ENCODE data around the gene TMPRSS11D. TPM values are rescaled to one million over a fixed set of nuclear protein-coding genes. Genes with fewer than 3 reads are reported as not detected.

The TMPRSS11D gene
- total RNA-seq, 2 donors from 2014 or later: not detected

- intact Hi-C loops (cut with DNase I): no loop called here
- no peaks in the 10 kb centered on the region for H3K4me1 ChIP-seq
- H3K27ac ChIP-seq: no peak overlapping the region
- H3K9me3 ChIP-seq: no peaks in the 10 kb centered on the region
- no peaks in the 10 kb centered on the region for H3K36me3 ChIP-seq
- H3K4me3 ChIP-seq: no peak overlapping the region
- no peak overlapping the region for H3K9ac ChIP-seq (ENCODE audit: low read depth in 2 of 2, low read length in 2 of 2)
- no peak for DNase-seq
- TF ChIP-seq CTCF (IDR thresholded peaks at IDR 0.05): no peak
- H3K27me3 ChIP-seq: no peaks in the 10 kb centered on the region
Measured at GRCh38 chr4:67926485-67926884, 42.7 kb upstream of the TMPRSS11D start.

- no peaks in the 10 kb centered on the region for H3K9me3 ChIP-seq
- H3K27ac ChIP-seq: no peak overlapping the region
- H3K9ac ChIP-seq (ENCODE audit: low read depth in 2 of 2, low read length in 2 of 2): no peak overlapping the region
- TF ChIP-seq CTCF (IDR thresholded peaks at IDR 0.05): no peak
- no peak overlapping the region for H3K4me3 ChIP-seq
- no peak for DNase-seq
- no peaks in the 10 kb centered on the region for H3K4me1 ChIP-seq
- no peaks in the 10 kb centered on the region for H3K36me3 ChIP-seq
- H3K27me3 ChIP-seq: no peaks in the 10 kb centered on the region
- intact Hi-C loops (cut with DNase I): no loop called here
Measured at GRCh38 chr4:67922697-67923096, 38.9 kb upstream of the TMPRSS11D start.

- intact Hi-C loops (cut with DNase I): loop anchor here (10.0 kb wide), 1 partner anchor 374 kb away; the partner anchor contains the start of gene CENPC
- no peak overlapping the region for H3K9ac ChIP-seq (ENCODE audit: low read depth in 2 of 2, low read length in 2 of 2)
Measured at GRCh38 chr4:67918428-67918827, 34.6 kb upstream of the TMPRSS11D start.

GRCh38 chr4:67915400-67915966 lies 31.7 kb upstream of the TMPRSS11D start:
- Histone ChIP-seq H3K9ac (ENCODE audit: low read depth in 2 of 2, low read length in 2 of 2) (no peak overlapping the region), H3K27ac (no peak overlapping the region), H3K36me3 (no peaks in the 10 kb centered on the region), H3K4me3 (no peak overlapping the region), H3K9me3 (no peaks in the 10 kb centered on the region), H3K27me3 (no peaks in the 10 kb centered on the region), H3K4me1 (no peaks in the 10 kb centered on the region)
- TF ChIP-seq CTCF (IDR thresholded peaks at IDR 0.05): no peak
- intact Hi-C loops (cut with DNase I): loop anchor here (10.0 kb wide), 1 partner anchor 371 kb away; the partner anchor contains the start of gene CENPC
- no peak for DNase-seq

More at GRCh38 chr4:67918428-67918827, 34.6 kb upstream of the TMPRSS11D start:
- Histone ChIP-seq H3K36me3 (no peaks in the 10 kb centered on the region), H3K4me3 (no peak overlapping the region), H3K27ac (no peak overlapping the region), H3K27me3 (no peaks in the 10 kb centered on the region), H3K9me3 (no peaks in the 10 kb centered on the region), H3K4me1 (no peaks in the 10 kb centered on the region)
- DNase-seq: no peak
- no peak for TF ChIP-seq CTCF (IDR thresholded peaks at IDR 0.05)

- Histone ChIP-seq H3K36me3 (no peaks in the 10 kb centered on the region), H3K4me3 (no peak overlapping the region), H3K27me3 (no peaks in the 10 kb centered on the region), H3K9me3 (no peaks in the 10 kb centered on the region), H3K9ac (ENCODE audit: low read depth in 2 of 2, low read length in 2 of 2) (no peak overlapping the region), H3K27ac (no peak overlapping the region), H3K4me1 (no peaks in the 10 kb centered on the region)
- no peak for DNase-seq
- intact Hi-C loops (cut with DNase I): loop anchor here (10.0 kb wide), 1 partner anchor 367 kb away; the partner anchor contains the start of gene CENPC
- no peak for TF ChIP-seq CTCF (IDR thresholded peaks at IDR 0.05)
Measured at GRCh38 chr4:67912080-67912479, 28.3 kb upstream of the TMPRSS11D start.

Data from colonic mucosa (tissue), 4 donors.